Fibroblast of lung (primary cell): ENCODE measurements around the gene INPP5A. TPM values are rescaled to one million over a fixed set of nuclear protein-coding genes. Genes with fewer than 3 reads are reported as not detected.
A peak's percentile ranks its signal among the peaks of the same experiment; 100 is the strongest.

Source experiments
- DNase-seq, 2 donors: peaks; one replicate each; pipeline versions ENCODE4 v3.0.0 to v3.0.0-alpha.2; 2010; ENCODE audit warnings: low read depth in 2 of 2
- H2AFZ ChIP-seq: 2 replicates; pipeline ENCODE4 v1.5.1; 2012; ENCODE audit warnings: low read length, control low read depth, inconsistent platforms
- H3K27ac ChIP-seq: 2 replicates; pipeline ENCODE4 v1.5.1; 2011; ENCODE audit warnings: low read length, control low read depth; ENCODE audit not compliant: insufficient read depth
- H3K27me3 ChIP-seq: 2 replicates; pipeline ENCODE4 v1.5.1; 2011; ENCODE audit warnings: mild to moderate bottlenecking, low read length; ENCODE audit not compliant: control insufficient read depth, insufficient read depth
- H3K36me3 ChIP-seq: 2 replicates; pipeline ENCODE4 v1.5.1; 2011; ENCODE audit warnings: low read length; ENCODE audit not compliant: control insufficient read depth, insufficient read depth
- H3K4me1 ChIP-seq: 2 replicates; pipeline ENCODE4 v1.5.1; 2011; ENCODE audit warnings: low read length; ENCODE audit not compliant: control insufficient read depth, insufficient read depth; ENCODE audit errors: extremely low read depth
- H3K4me2 ChIP-seq: 2 replicates; pipeline ENCODE4 v1.5.1; 2011; ENCODE audit warnings: low read length, control low read depth; ENCODE audit not compliant: insufficient read depth; ENCODE audit errors: extremely low read depth
- H3K4me3 ChIP-seq, 4 experiments: fragments of 200-600 bp in 1 of 4; sonication (generic) in 1 of 4; replicated peaks in 1 of 4; 2 replicates each; pipeline ENCODE4 v1.5.1; 2011 to 2016; ENCODE audit warnings: low read length in 4 of 4, low read depth in 3 of 4, mild to moderate bottlenecking in 3 of 4, control low read depth in 2 of 4, inconsistent platforms in 1 of 4, mixed read lengths in 1 of 4; ENCODE audit not compliant: insufficient read depth in 1 of 4; ENCODE audit errors: control extremely low read depth in 1 of 4
- H3K79me2 ChIP-seq: 2 replicates; pipeline ENCODE4 v1.5.1; 2012; ENCODE audit warnings: mild to moderate bottlenecking, low read length, inconsistent platforms; ENCODE audit not compliant: control insufficient read depth, insufficient read depth
- H3K9ac ChIP-seq: 2 replicates; pipeline ENCODE4 v1.5.1; 2011; ENCODE audit warnings: mild to moderate bottlenecking, low read length, control low read depth; ENCODE audit not compliant: insufficient read depth
- H3K9me3 ChIP-seq: 2 replicates; pipeline ENCODE4 v1.5.1; 2012; ENCODE audit warnings: low read depth, low read length; ENCODE audit not compliant: control insufficient read depth, insufficient read depth
- H4K20me1 ChIP-seq: 2 replicates; pipeline ENCODE4 v1.5.1; 2011; ENCODE audit warnings: low read length; ENCODE audit not compliant: control insufficient read depth, insufficient read depth; ENCODE audit errors: extremely low read depth
- EZH2 ChIP-seq: IDR thresholded peaks from 2 replicates; pipeline ENCODE4 v1.5.1; 2012; ENCODE audit warnings: low read length, control low read depth, mild to moderate bottlenecking; ENCODE audit errors: missing control alignments
- polyA plus RNA-seq, 2 donors: library from polyadenylated mRNA; depleted of rRNA in 1 of 2; stranded (reverse) in 1 of 2; unstranded in 1 of 2; fragments of >200 nt; gene quantifications; 2 replicates each; pipeline ENCODE4 v1.2.1, GENCODE V29; 2011 to 2012; ENCODE audit warnings: missing spikeins in 1 of 2
- total RNA-seq: library from RNA; depleted of rRNA; stranded (reverse); fragments of >200 nt; gene quantifications from 2 replicates; pipeline ENCODE4 v1.2.1, GENCODE V29; 2014
- TF ChIP-seq, protein P1 (sequence below), 2 donors: IDR thresholded peaks in 1 of 2; conservative IDR thresholded peaks in 1 of 2; 1 replicate in 1 of 2; 2 replicates in 1 of 2; pipeline ENCODE4 v1.5.1; 2011 to 2012; ENCODE audit warnings: low read length in 2 of 2, control low read depth in 1 of 2, inconsistent platforms in 1 of 2, low read depth in 1 of 2, mild to moderate bottlenecking in 1 of 2

INPP5A gene
- total and polyA plus RNA-seq, 2 donors (not counting 1 experiment from before 2014, with no cell fraction given) = 24.6 to 39.9 TPM

DNA sequence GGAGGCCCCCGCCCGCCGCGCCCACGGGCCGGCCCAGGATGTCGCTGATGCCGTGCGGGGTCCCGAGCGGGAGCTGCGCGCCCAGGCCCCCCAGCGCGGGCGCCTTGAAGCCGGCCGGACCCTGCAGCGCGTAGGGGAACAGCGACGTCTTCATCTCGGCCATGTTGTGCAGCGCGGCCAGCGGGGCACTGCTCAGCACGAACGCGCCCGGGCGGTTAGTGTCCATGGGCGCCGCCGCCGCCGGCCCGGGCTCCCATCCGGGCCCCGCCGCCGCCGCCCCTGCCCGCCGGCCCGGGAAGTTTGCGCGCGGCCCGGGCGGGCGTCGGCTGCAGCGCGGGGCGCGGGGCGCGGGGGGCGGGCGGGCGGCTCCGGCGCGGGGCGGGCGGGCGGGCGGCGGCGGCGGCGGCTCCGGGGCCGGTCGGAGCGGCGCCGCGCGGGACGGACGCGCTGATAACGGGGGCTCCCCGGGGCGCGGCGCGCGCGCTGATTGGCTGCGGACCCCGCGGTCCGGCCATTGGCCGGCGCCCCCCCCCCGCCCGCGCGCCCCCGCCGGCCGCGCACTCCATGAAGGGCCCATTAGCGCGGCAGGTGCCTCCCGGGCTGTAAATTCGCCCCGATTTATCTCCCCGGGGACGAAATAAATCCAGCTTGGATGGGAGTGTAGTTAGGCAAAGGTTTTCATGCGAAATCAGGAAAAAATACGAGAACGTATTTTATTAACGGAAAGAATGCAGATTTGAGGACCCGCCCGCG lies 248.3 kb downstream of the INPP5A start, which contains the start of gene NKX6-2:
Gene NKX6-2 (minus strand): TSS at position 425 of the 753 bp plus-strand sequence. CDS start 199 bp downstream, at position 226.
- TF ChIP-seq EZH2 = no peak
- TF ChIP-seq, protein P1, sequence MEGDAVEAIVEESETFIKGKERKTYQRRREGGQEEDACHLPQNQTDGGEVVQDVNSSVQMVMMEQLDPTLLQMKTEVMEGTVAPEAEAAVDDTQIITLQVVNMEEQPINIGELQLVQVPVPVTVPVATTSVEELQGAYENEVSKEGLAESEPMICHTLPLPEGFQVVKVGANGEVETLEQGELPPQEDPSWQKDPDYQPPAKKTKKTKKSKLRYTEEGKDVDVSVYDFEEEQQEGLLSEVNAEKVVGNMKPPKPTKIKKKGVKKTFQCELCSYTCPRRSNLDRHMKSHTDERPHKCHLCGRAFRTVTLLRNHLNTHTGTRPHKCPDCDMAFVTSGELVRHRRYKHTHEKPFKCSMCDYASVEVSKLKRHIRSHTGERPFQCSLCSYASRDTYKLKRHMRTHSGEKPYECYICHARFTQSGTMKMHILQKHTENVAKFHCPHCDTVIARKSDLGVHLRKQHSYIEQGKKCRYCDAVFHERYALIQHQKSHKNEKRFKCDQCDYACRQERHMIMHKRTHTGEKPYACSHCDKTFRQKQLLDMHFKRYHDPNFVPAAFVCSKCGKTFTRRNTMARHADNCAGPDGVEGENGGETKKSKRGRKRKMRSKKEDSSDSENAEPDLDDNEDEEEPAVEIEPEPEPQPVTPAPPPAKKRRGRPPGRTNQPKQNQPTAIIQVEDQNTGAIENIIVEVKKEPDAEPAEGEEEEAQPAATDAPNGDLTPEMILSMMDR (conservative IDR thresholded peaks at IDR 0.05 in 1 of 2, IDR thresholded peaks at IDR 0.05 in 1 of 2; ENCODE audit: low read depth in 1 of 2, low read length in 2 of 2) = no peak
- Histone ChIP-seq H3K4me1 (no peaks in the 10 kb centered on the region), H3K9ac (no peak within 1 kb of the TSS), H3K4me3 (no peak within 1 kb of the TSS), H3K79me2 (no peaks in the 10 kb centered on the region), H2AFZ (no peak within 1 kb of the TSS), H3K9me3 (no peaks in the 10 kb centered on the region), H3K27ac (no peak within 1 kb of the TSS), H3K36me3 (no peaks in the 10 kb centered on the region), H4K20me1 (no peaks in the 10 kb centered on the region), H3K4me2 (no peak within 1 kb of the TSS), H3K27me3 (peaks cover 33% of the 10 kb centered on the region)
- peak in 1 of 2 donors; percentile 16 for DNase-seq

DNA sequence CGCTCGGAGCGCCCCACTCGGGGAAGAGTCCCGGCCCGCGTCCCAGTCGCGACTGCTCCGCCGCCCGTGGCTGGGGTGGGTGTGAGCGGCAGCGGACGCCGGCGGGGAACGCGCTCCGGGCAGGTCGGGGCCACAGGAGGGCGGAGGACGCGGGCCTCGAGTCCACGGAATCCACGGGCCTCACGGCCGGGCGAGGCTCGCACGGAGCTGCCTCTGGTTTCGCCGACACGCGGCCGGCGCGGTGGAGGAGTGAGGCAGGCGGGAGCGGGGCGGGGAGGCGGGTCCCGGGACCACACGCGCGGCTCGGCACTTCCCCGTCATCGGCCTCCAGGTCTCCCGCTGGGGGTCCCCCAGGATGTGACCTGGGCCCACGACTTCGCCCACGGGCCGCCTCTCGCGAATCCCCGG lies 248.9 kb downstream of the INPP5A start:
- no peak overlapping the region for H3K4me2 ChIP-seq
- no peaks in the 10 kb centered on the region for H3K9me3 ChIP-seq
- peak; percentile 99 for TF ChIP-seq EZH2
- TF ChIP-seq, protein P1 (conservative IDR thresholded peaks at IDR 0.05 in 1 of 2, IDR thresholded peaks at IDR 0.05 in 1 of 2; ENCODE audit: low read depth in 1 of 2, low read length in 2 of 2) = no peak
- H3K9ac ChIP-seq = no peak overlapping the region
- H3K4me3 ChIP-seq = no peak overlapping the region
- no peak for DNase-seq
- H4K20me1 ChIP-seq = no peaks in the 10 kb centered on the region
- no peaks in the 10 kb centered on the region for H3K4me1 ChIP-seq
- no peaks in the 10 kb centered on the region for H3K79me2 ChIP-seq
- H3K36me3 ChIP-seq = no peaks in the 10 kb centered on the region
- H2AFZ ChIP-seq = no peak overlapping the region
- peaks cover 33% of the 10 kb centered on the region for H3K27me3 ChIP-seq
- no peak overlapping the region for H3K27ac ChIP-seq

DNA sequence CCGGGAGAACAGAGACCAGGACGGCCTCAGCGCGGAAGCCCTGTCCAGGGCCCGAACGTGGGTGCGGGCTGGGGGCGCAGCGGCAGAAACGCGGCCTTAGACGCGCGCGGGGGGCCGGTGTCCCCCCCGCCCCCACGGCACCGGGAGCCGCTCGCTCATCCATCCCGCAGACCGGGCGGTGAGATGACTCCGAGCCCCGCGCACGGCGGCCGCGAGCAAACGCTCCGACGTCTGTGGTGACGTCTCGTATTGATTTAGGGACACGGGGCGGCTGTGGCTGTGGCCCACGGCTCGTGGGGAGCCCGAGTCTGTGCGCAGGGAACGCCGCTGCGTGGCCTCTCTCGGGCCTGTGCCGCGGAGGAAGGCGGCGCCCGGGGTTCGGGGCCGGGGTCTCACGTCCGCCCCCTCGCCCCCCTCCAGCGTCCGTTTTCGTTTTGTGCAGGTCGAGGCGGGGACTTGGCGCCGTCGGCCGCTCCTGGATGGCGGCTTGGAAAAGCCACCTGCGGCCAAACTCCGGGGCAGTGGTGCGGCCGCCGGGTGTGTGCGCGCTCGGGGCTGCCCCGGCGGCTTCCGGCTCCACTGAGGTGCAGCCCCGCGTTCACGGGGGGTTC lies 249.4 kb downstream of the INPP5A start:
- H3K36me3 ChIP-seq = no peaks in the 10 kb centered on the region
- no peak for DNase-seq
- H3K27ac ChIP-seq = no peak overlapping the region
- no peaks in the 10 kb centered on the region for H3K9me3 ChIP-seq
- no peak overlapping the region for H3K4me2 ChIP-seq
- no peak overlapping the region for H3K9ac ChIP-seq
- no peaks in the 10 kb centered on the region for H3K4me1 ChIP-seq
- H3K27me3 ChIP-seq = peaks cover 33% of the 10 kb centered on the region
- H3K4me3 ChIP-seq = no peak overlapping the region
- no peaks in the 10 kb centered on the region for H4K20me1 ChIP-seq
- H2AFZ ChIP-seq = no peak overlapping the region
- H3K79me2 ChIP-seq = no peaks in the 10 kb centered on the region
- TF ChIP-seq EZH2 = peak; percentile 97
- TF ChIP-seq, protein P1 (conservative IDR thresholded peaks at IDR 0.05 in 1 of 2, IDR thresholded peaks at IDR 0.05 in 1 of 2; ENCODE audit: low read depth in 1 of 2, low read length in 2 of 2) = no peak
